Osteoblast (primary cell): ENCODE measurements around the gene CASP14. TPM values are rescaled to one million over a fixed set of nuclear protein-coding genes. Genes with fewer than 3 reads are reported as not detected.

Source experiments
- DNase-seq: peaks from one replicate; pipeline ENCODE4 v3.0.0; 2011; ENCODE audit warnings: low spot score, mixed read lengths; ENCODE audit not compliant: insufficient read length; ENCODE audit errors: missing footprints
- H2AFZ ChIP-seq: 2 replicates; pipeline ENCODE4 v1.6.0; 2011; ENCODE audit warnings: mild to moderate bottlenecking, low read length
- H3K27ac ChIP-seq: 2 replicates; pipeline ENCODE4 v1.5.1; 2011; ENCODE audit warnings: mild to moderate bottlenecking, low read depth, low read length, moderate library complexity
- H3K27me3 ChIP-seq: 2 replicates; pipeline ENCODE4 v1.6.0; 2012; ENCODE audit warnings: mild to moderate bottlenecking, control low read depth, inconsistent platforms, low read length, moderate library complexity; ENCODE audit not compliant: insufficient read depth
- H3K36me3 ChIP-seq: 2 replicates; pipeline ENCODE4 v1.5.1; 2011; ENCODE audit warnings: mild to moderate bottlenecking, low read length, control low read depth, moderate library complexity; ENCODE audit not compliant: insufficient read depth
- H3K4me1 ChIP-seq: 2 replicates; pipeline ENCODE4 v1.5.1; 2011; ENCODE audit warnings: mild to moderate bottlenecking, low read length, control low read depth, moderate library complexity; ENCODE audit not compliant: insufficient read depth
- H3K4me2 ChIP-seq: 2 replicates; pipeline ENCODE4 v1.6.0; 2011; ENCODE audit warnings: mild to moderate bottlenecking, low read length; ENCODE audit not compliant: insufficient read depth
- H3K4me3 ChIP-seq: fragments of 200-600 bp; sonication (generic); 3 replicates; pipeline ENCODE4 v1.5.1; 2012; ENCODE audit warnings: mild to moderate bottlenecking, low read length, inconsistent platforms; ENCODE audit not compliant: insufficient read depth
- H3K79me2 ChIP-seq: 2 replicates; pipeline ENCODE4 v1.6.0; 2012; ENCODE audit warnings: mild to moderate bottlenecking, low read length, control low read depth, inconsistent platforms; ENCODE audit not compliant: insufficient read depth
- H3K9me3 ChIP-seq: 2 replicates; pipeline ENCODE4 v1.5.1; 2011; ENCODE audit warnings: low read depth, low read length, control low read depth
- H4K20me1 ChIP-seq: 2 replicates; pipeline ENCODE4 v1.6.0; 2012; ENCODE audit warnings: mild to moderate bottlenecking, low read length, control low read depth; ENCODE audit not compliant: insufficient read depth
- CTCF ChIP-seq: IDR thresholded peaks from 2 replicates; pipeline ENCODE4 v1.5.1; 2011; ENCODE audit warnings: mild to moderate bottlenecking, low read depth, low read length, moderate library complexity; ENCODE audit errors: extremely low read depth
- total RNA-seq: library from RNA; depleted of rRNA; stranded (reverse); fragments of >200 nt; gene quantifications from 2 replicates; pipeline ENCODE4 v1.2.3, GENCODE V29; 2012

Gene CASP14
- total RNA-seq, 1 donor = not detected

- Histone ChIP-seq H3K9me3 (no peaks in the 10 kb centered on the region), H3K36me3 (no peaks in the 10 kb centered on the region), H3K79me2 (no peaks in the 10 kb centered on the region), H4K20me1 (no peaks in the 10 kb centered on the region), H2AFZ (no peak overlapping the region), H3K27me3 (peaks cover 3% of the 10 kb centered on the region), H3K4me3 (no peak overlapping the region), H3K4me2 (no peak overlapping the region), H3K4me1 (no peaks in the 10 kb centered on the region), H3K27ac (no peak overlapping the region)
- DNase-seq = no peak
- no peak for TF ChIP-seq CTCF
Measured at GRCh38 chr19:15098460-15098859, 49.2 kb downstream of the CASP14 start.

GRCh38 chr19:15099017-15099582 is 49.8 kb downstream of the CASP14 start:
- H3K4me2 ChIP-seq = no peak overlapping the region
- H3K27ac ChIP-seq = no peak overlapping the region
- no peaks in the 10 kb centered on the region for H3K79me2 ChIP-seq
- DNase-seq = no peak
- no peaks in the 10 kb centered on the region for H4K20me1 ChIP-seq
- H3K4me1 ChIP-seq = no peaks in the 10 kb centered on the region
- no peak overlapping the region for H2AFZ ChIP-seq
- H3K36me3 ChIP-seq = no peaks in the 10 kb centered on the region
- H3K9me3 ChIP-seq = peaks cover 1% of the 10 kb centered on the region
- peaks cover 3% of the 10 kb centered on the region for H3K27me3 ChIP-seq
- H3K4me3 ChIP-seq = no peak overlapping the region
- no peak for TF ChIP-seq CTCF

- H4K20me1 ChIP-seq = no peaks in the 10 kb centered on the region
- no peak overlapping the region for H3K4me2 ChIP-seq
- H3K36me3 ChIP-seq = no peaks in the 10 kb centered on the region
- H3K79me2 ChIP-seq = peaks cover under 1% of the 10 kb centered on the region
- no peaks in the 10 kb centered on the region for H3K4me1 ChIP-seq
- DNase-seq = peak; percentile 64
- peak; percentile 75 for TF ChIP-seq CTCF
- H3K9me3 ChIP-seq = peaks cover 8% of the 10 kb centered on the region
- no peaks in the 10 kb centered on the region for H3K27me3 ChIP-seq
- no peak overlapping the region for H2AFZ ChIP-seq
- no peak overlapping the region for H3K4me3 ChIP-seq
- H3K27ac ChIP-seq = no peak overlapping the region
Measured at GRCh38 chr19:15101479-15102082, 52.3 kb downstream of the CASP14 start.

GRCh38 chr19:15104003-15104402 is 54.7 kb downstream of the CASP14 start:
- Histone ChIP-seq H3K27me3 (no peaks in the 10 kb centered on the region), H3K4me1 (peaks cover 11% of the 10 kb centered on the region), H4K20me1 (peaks cover 10% of the 10 kb centered on the region), H3K79me2 (peaks cover 22% of the 10 kb centered on the region), H2AFZ (no peak overlapping the region), H3K4me3 (no peak overlapping the region), H3K36me3 (peaks cover under 1% of the 10 kb centered on the region), H3K27ac (no peak overlapping the region), H3K4me2 (no peak overlapping the region), H3K9me3 (peaks cover 8% of the 10 kb centered on the region)
- no peak for TF ChIP-seq CTCF
- peak; percentile 50 for DNase-seq
